OCI-LY7 (cell line): ENCODE results near the gene SPG21. TPM values are rescaled to one million over a fixed set of nuclear protein-coding genes. Genes with fewer than 3 reads are reported as not detected.
A peak's percentile ranks its signal among the peaks of the same experiment; 100 is the strongest.

Source experiments
- BruUV-seq: library from RNA; stranded (reverse); fragments of 400-500 nt; replicated peaks from 2 replicates; lab custom pipeline; 2021; lab: Mats Ljungman, UMichigan
- CTCF ChIA-PET: fragments of 300-600 bp; sonication (Branson Sonifier 250); formaldehyde crosslinking; loops from one replicate; lab custom pipeline; 2022; ENCODE audit warnings: antibody characterized with exemption; ENCODE audit not compliant: unreplicated experiment; lab: Charles Lee
- POLR2A ChIA-PET: fragments of 300-600 bp; sonication (Branson Sonifier 250); formaldehyde crosslinking; loops from one replicate; lab custom pipeline; 2022; ENCODE audit warnings: antibody characterized with exemption; lab: Charles Lee
- DNase-seq: peaks from one replicate; pipeline ENCODE4 v3.0.0-alpha.2; 2015; ENCODE audit warnings: low spot score
- H2AFZ ChIP-seq: fragments of 200-600 bp; sonication (generic), shearing (Covaris generic); 2 replicates; pipeline ENCODE4 v1.6.1; 2014; ENCODE audit warnings: mild to moderate bottlenecking, antibody characterized with exemption, low read length, moderate library complexity
- H3K27ac ChIP-seq: fragments of 200-600 bp; sonication (generic); 2 replicates; pipeline ENCODE4 v1.5.1; 2014; ENCODE audit warnings: mixed run types, low read depth, mild to moderate bottlenecking, moderate library complexity, low read length, inconsistent platforms; ENCODE audit not compliant: poor library complexity, severe bottlenecking
- H3K36me3 ChIP-seq: fragments of 200-600 bp; sonication (generic); 2 replicates; pipeline ENCODE4 v1.6.1; 2014; ENCODE audit warnings: mild to moderate bottlenecking, antibody characterized with exemption, low read length, moderate library complexity, mixed read lengths; ENCODE audit not compliant: insufficient read depth
- H3K4me1 ChIP-seq: fragments of 200-600 bp; sonication (generic); 2 replicates; pipeline ENCODE4 v1.5.1; 2014; ENCODE audit warnings: mild to moderate bottlenecking, low read length; ENCODE audit not compliant: insufficient read depth, poor library complexity, severe bottlenecking
- H3K4me2 ChIP-seq: fragments of 200-600 bp; sonication (generic); 2 replicates; pipeline ENCODE4 v1.6.1; 2014; ENCODE audit warnings: mild to moderate bottlenecking, low read length
- H3K4me3 ChIP-seq: fragments of 200-600 bp; sonication (generic); 2 replicates; pipeline ENCODE4 v1.5.1; 2014; ENCODE audit warnings: mild to moderate bottlenecking, low read depth, low read length; ENCODE audit not compliant: poor library complexity, severe bottlenecking
- H3K79me2 ChIP-seq: fragments of 200-600 bp; sonication (generic); 2 replicates; pipeline ENCODE4 v1.6.1; 2016; ENCODE audit warnings: low read depth, mild to moderate bottlenecking, low read length, moderate library complexity, mixed read lengths; ENCODE audit not compliant: insufficient read depth
- H3K9me2 ChIP-seq: fragments of 200-600 bp; sonication (generic); 2 replicates; pipeline ENCODE4 v1.6.1; 2016; ENCODE audit warnings: mild to moderate bottlenecking, low read length, mixed read lengths; ENCODE audit not compliant: insufficient read depth
- H3K9me3 ChIP-seq: fragments of 200-600 bp; sonication (generic); 2 replicates; pipeline ENCODE4 v1.6.1; 2014; ENCODE audit warnings: mild to moderate bottlenecking, mixed run types, low read length, mixed read lengths
- H4K20me1 ChIP-seq: fragments of 200-600 bp; sonication (generic); 2 replicates; pipeline ENCODE4 v1.6.1; 2014; ENCODE audit warnings: mild to moderate bottlenecking, antibody characterized with exemption, low read length, moderate library complexity, mixed read lengths; ENCODE audit not compliant: insufficient read depth
- EZH2phosphoT487 ChIP-seq: fragments of 200-600 bp; sonication (generic); IDR thresholded peaks from 2 replicates; pipeline ENCODE4 v1.6.1; 2018; ENCODE audit warnings: low read depth, borderline replicate concordance, mild to moderate bottlenecking, mixed run types, antibody characterized with exemption, low read length, moderate library complexity, mixed read lengths
- intact Hi-C: fragments of 100-400 bp; cut with micrococcal nuclease; formaldehyde crosslinking; loops from one replicate; pipeline ENCODE4 v1.10.0; 2022; ENCODE audit not compliant: unreplicated experiment
- total RNA-seq, 2 experiments: library from RNA; depleted of rRNA in 1 of 2; stranded (reverse); fragments of >200 nt in 1 of 2; shearing (Covaris generic) in 1 of 2; gene quantifications; 2 replicates each; pipeline ENCODE4 v1.2.3, GENCODE V29; 2014 to 2022
- TF ChIP-seq, protein P1 (sequence below): fragments of 200-600 bp; sonication (generic); conservative IDR thresholded peaks from 2 replicates; pipeline ENCODE4 v1.5.1; 2014; ENCODE audit warnings: mild to moderate bottlenecking, antibody characterized with exemption, low read length, moderate library complexity, mixed read lengths

The SPG21 gene
- total RNA-seq, 2 experiments from 2014 or later = 56.4 to 83.9 TPM

DNA sequence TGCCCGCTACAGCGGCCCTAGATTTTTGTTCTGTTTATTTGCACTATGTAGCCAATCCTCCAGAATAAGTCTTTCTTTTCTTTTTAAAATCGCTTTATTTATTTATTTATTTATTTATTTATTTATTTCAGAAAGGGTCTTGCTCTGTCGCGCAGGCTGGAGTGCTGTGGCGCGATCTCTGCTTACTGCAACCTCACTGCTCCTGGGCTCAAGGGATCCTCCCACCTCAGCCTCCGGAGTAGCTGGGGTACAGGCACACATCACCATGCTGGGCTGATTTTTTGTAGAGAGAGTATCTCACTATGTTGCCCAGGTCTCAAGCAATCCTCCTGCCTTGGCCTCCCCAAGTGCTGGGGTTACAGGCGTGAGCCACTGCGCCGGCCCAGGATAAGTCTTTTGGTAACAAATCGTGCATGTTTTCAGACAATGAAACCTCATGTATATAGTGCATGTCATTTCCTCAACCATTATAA is 40.1 kb upstream of the SPG21 start:
- TF ChIP-seq, protein P1, sequence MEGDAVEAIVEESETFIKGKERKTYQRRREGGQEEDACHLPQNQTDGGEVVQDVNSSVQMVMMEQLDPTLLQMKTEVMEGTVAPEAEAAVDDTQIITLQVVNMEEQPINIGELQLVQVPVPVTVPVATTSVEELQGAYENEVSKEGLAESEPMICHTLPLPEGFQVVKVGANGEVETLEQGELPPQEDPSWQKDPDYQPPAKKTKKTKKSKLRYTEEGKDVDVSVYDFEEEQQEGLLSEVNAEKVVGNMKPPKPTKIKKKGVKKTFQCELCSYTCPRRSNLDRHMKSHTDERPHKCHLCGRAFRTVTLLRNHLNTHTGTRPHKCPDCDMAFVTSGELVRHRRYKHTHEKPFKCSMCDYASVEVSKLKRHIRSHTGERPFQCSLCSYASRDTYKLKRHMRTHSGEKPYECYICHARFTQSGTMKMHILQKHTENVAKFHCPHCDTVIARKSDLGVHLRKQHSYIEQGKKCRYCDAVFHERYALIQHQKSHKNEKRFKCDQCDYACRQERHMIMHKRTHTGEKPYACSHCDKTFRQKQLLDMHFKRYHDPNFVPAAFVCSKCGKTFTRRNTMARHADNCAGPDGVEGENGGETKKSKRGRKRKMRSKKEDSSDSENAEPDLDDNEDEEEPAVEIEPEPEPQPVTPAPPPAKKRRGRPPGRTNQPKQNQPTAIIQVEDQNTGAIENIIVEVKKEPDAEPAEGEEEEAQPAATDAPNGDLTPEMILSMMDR = no peak
- no peak for TF ChIP-seq EZH2phosphoT487
- POLR2A ChIA-PET = no interaction called here
- H3K79me2 ChIP-seq = peaks cover 13% of the 10 kb centered on the region; the same call in 1 of the 2 replicates
- no peaks in the 10 kb centered on the region for H3K9me3 ChIP-seq
- no peak overlapping the region for H3K27ac ChIP-seq
- no peaks in the 10 kb centered on the region for H4K20me1 ChIP-seq
- H3K9me2 ChIP-seq = no peaks in the 10 kb centered on the region
- no peak for DNase-seq
- no peak overlapping the region; the same call in 1 of the 2 replicates for H3K4me2 ChIP-seq
- peaks cover 23% of the 10 kb centered on the region for H3K4me1 ChIP-seq
- H3K4me3 ChIP-seq = peak overlapping the region; percentile 80
- H3K36me3 ChIP-seq = peaks cover 18% of the 10 kb centered on the region; the same call in 1 of the 2 replicates
- CTCF ChIA-PET = interaction anchor here (0.6 kb wide), 1 partner anchor 867 kb away, joined by 3 read pairs; the partner anchor contains the start of gene PPIB
- no peak overlapping the region; the same call in 1 of the 2 replicates for H2AFZ ChIP-seq
- BruUV-seq = no TSS peak
- intact Hi-C loops = loop anchor here (5.0 to 10.0 kb wide), 3 partner anchors 155 to 297 kb away; partner anchors contain the start of genes CLPX and PLEKHO2

DNA sequence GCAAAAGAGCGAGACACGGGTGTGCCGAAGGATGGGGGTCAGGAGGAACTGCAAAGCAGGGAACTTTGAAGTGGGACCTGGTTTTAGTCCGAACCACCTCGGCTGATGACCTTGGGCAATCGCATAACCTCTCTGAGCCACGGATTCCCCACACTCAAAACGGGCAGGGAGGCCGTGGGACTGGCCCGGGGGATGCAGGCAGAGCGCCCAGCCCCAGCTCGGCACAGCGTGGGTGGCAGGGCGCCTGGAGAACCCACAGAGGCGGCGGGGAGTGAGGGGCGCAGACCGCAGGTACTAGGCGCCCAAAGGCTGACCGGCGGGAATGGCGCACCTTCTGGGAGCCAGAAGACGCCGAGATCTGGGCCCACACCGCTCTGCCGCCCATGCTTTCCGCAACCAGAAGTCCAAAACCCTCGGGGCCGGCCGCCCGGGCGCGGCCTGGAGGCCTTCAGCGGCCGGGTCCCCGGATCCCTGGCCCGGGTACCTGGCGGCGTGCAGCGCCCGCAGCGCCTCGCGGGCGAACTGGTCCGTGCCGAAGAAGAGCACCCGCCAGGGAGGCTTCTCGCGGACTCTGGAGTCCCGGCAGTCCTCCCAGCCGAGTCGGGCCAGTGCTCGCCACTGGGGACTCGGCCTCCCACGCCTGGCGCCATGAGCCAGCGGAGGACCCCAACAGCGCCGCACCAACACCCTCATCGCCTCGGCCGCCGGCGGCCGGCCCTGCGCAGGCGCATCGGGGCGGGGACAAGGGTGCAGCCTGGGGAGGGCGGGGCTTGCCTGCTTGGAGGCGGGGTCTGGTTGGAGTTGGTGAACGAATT is 39.4 kb upstream of the SPG21 start, which contains the start of gene MTFMT:
TSS of gene MTFMT (minus strand) at position 719 of the 815 bp plus-strand sequence. CDS start at position 693, 26 bp downstream.
- H3K9me3 ChIP-seq = no peaks in the 10 kb centered on the region
- BruUV-seq = no TSS peak
- CTCF ChIA-PET = no interaction called here
- H3K4me2 ChIP-seq = peak within 1 kb of the TSS; percentile 75
- POLR2A ChIA-PET = no interaction called here
- H4K20me1 ChIP-seq = no peaks in the 10 kb centered on the region
- H3K36me3 ChIP-seq = peaks cover 25% of the 10 kb centered on the region
- peak within 1 kb of the TSS; percentile 80 for H3K4me3 ChIP-seq
- H3K4me1 ChIP-seq = peaks cover 23% of the 10 kb centered on the region
- H3K9me2 ChIP-seq = no peaks in the 10 kb centered on the region
- peaks cover 13% of the 10 kb centered on the region; the same call in 1 of the 2 replicates for H3K79me2 ChIP-seq
- H3K27ac ChIP-seq = no peak within 1 kb of the TSS
- TF ChIP-seq EZH2phosphoT487 = no peak
- TF ChIP-seq, protein P1 = no peak; the same call in 1 of the 2 replicates
- intact Hi-C loops = loop anchor here (5.0 kb wide), 2 partner anchors 187 to 297 kb away; partner anchors contain the start of gene PLEKHO2
- H2AFZ ChIP-seq = peak within 1 kb of the TSS; percentile 24
- DNase-seq = peak; percentile 88
